ENCODE data around the gene SLC50A1. TPM values are rescaled to one million over a fixed set of nuclear protein-coding genes. Genes with fewer than 3 reads are reported as not detected.
"Not testable (repeated sequence)": the region's sequence is repeated elsewhere in the genome, so short reads cannot be mapped to it uniquely, and the experiment has no call there.

The SLC50A1 gene
- total and polyA plus RNA-seq, 4 experiments from 2014 or later: 20.1 to 91.7 (median 36.6) TPM

DNA sequence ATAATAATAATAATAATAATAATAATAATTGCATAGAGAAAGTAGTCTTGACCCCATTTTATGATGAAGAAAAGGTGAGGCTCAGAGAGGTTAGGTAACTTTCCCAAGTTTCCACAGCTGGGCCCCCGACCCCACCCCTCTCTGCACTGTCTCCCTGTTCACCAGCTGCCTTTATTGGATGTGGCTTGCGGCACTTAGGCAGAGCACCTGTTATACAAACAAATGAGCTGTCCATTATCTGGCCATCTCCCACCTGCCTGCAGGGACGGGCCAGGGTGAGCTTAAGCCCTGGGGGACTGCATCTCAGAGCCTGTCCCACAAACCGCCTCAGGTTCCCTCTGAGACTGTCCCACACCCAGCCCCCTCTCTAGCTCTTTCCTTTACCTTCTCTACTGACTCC is 18.0 kb upstream of the SLC50A1 start:
- ChIA-PET CTCF (ENCODE audit: partially characterized antibody) (interaction anchor here (1.7 kb wide), 1 partner anchor 26 kb away, joined by 7 read pairs; no protein-coding TSS in a partner anchor), POLR2A (ENCODE audit: partially characterized antibody) (no interaction called here)

DNA sequence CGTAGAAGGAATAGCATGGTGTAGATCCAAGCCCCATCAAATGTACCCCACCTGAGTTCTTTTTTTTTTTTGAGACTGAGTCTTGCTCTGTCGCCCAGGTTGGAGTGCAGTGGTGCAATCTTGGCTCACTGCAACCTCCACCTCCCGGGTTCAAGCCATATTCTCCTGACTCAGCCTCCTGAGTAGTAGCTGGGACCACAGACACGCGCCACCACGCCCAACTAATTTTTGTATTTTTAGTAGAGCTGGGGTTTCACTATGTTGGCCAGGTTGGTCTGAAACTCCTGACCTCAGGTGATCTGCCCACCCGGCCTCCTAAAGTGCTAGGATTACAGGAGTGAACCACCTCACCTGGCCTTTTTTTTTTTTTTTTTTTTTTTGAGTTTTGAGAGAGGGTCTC is 17.6 kb upstream of the SLC50A1 start:
- DNase-seq; H3K36me3 ChIP-seq (ENCODE audit: insufficient read depth, low read length); H3K4me1 Mint-ChIP-seq; H3K27ac Mint-ChIP-seq; H3K4me3 ChIP-seq (ENCODE audit: low read length in 2 of 2); POLR2A ChIA-PET (ENCODE audit: partially characterized antibody); H3K36me3 Mint-ChIP-seq; H3K9me3 Mint-ChIP-seq; H3K4me1 ChIP-seq (ENCODE audit: insufficient read depth, low read length); H3K27me3 ChIP-seq (ENCODE audit: insufficient read depth, low read length); H3K9me3 ChIP-seq (ENCODE audit: control insufficient read depth in 1 of 2, low read length in 2 of 2); intact Hi-C loops (cut with micrococcal nuclease); H3K27me3 Mint-ChIP-seq; H3K4me3 Mint-ChIP-seq; H3K27ac ChIP-seq (ENCODE audit: low read depth, low read length): not testable (repeated sequence)
- CTCF ChIA-PET (ENCODE audit: partially characterized antibody): interaction anchor here (1.7 kb wide), 1 partner anchor 27 kb away, joined by 7 read pairs; no protein-coding TSS in a partner anchor

More for the DNA sequence above, 18.0 kb upstream of the SLC50A1 start:
- Mint-ChIP-seq H3K4me3 (no peak overlapping the region), H3K27ac (no peak overlapping the region), H3K9me3 (peaks cover 0 to 2% (median 0%) of the 10 kb centered on the region in 8 donors), H3K27me3 (peaks cover 6 to 9% of the 10 kb centered on the region in 2 donors), H3K4me1 (no peaks in the 10 kb centered on the region), H3K36me3 (no peaks in the 10 kb centered on the region)
- DNase-seq: no peak
- H3K9me3 ChIP-seq (ENCODE audit: control insufficient read depth in 1 of 2, low read length in 2 of 2): no peaks in the 10 kb centered on the region
- no peaks in the 10 kb centered on the region for H3K27me3 ChIP-seq (ENCODE audit: insufficient read depth, low read length)
- H3K4me3 ChIP-seq (ENCODE audit: low read length in 2 of 2): no peak overlapping the region
- no peaks in the 10 kb centered on the region for H3K4me1 ChIP-seq (ENCODE audit: insufficient read depth, low read length)
- no peak overlapping the region for H3K27ac ChIP-seq (ENCODE audit: low read depth, low read length)
- H3K36me3 ChIP-seq (ENCODE audit: insufficient read depth, low read length): no peaks in the 10 kb centered on the region
- intact Hi-C loops (cut with micrococcal nuclease): no loop called here

DNA sequence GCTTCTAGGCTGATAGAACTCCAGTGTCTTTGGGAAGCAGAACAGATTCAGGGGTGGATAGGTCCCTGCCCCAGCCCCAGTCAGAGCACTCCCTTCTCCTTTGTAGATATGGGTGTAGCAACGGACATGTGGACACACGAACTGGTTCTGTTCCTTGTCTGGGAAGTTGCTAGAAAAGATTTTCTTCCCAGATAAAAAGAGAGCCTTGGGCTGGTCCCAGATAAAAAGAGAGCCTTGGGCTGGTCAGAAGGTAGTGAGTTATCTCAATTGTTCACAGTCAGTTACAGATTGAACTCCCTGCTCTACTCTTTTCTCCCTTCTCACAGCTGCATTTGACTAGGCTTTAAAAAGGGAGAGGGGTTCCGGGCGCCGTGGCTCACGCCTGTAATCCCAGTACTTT is 15.4 kb upstream of the SLC50A1 start:
- intact Hi-C loops (cut with micrococcal nuclease): no loop called here
- H3K9me3 ChIP-seq (ENCODE audit: control insufficient read depth in 1 of 2, low read length in 2 of 2): no peaks in the 10 kb centered on the region
- no peak overlapping the region for H3K27ac ChIP-seq (ENCODE audit: low read depth, low read length)
- CTCF ChIA-PET (ENCODE audit: partially characterized antibody): interaction anchor here (1.8 to 1.9 kb wide), 2 partner anchors 29 to 52 kb away, joined by 8 to 9 read pairs; partner anchors contain the start of gene KRTCAP2
- Mint-ChIP-seq H3K27me3 (peaks cover 6 to 9% of the 10 kb centered on the region in 2 donors), H3K9me3 (no peaks in the 10 kb centered on the region), H3K36me3 (no peaks in the 10 kb centered on the region), H3K4me1 (no peaks in the 10 kb centered on the region), H3K4me3 (no peak overlapping the region), H3K27ac (peak overlapping the region in 1 of 7 donors; percentile 74)
- H3K27me3 ChIP-seq (ENCODE audit: insufficient read depth, low read length): no peaks in the 10 kb centered on the region
- POLR2A ChIA-PET (ENCODE audit: partially characterized antibody): no interaction called here
- H3K4me3 ChIP-seq (ENCODE audit: low read length in 2 of 2): no peak overlapping the region
- no peak for DNase-seq
- H3K36me3 ChIP-seq (ENCODE audit: insufficient read depth, low read length): no peaks in the 10 kb centered on the region
- H3K4me1 ChIP-seq (ENCODE audit: insufficient read depth, low read length): no peaks in the 10 kb centered on the region

DNA sequence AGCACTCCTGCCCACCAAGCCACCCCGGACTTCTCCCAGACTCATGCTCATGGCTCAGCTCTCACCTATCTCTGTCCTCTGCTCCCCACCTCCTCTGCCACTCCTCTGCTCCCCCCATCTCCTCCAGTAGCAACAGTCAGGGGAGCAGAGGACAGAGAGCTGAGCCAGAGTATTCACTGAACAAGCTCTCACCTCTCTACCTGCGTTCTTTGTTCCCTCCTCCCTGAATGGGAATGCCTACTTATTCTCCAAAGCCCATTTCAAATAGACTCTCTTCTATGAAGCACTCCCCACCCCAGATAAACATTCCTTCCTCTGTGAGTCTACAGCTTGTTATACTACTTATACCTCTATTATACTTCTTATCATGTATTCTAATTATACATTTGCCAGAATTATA is 14.4 kb upstream of the SLC50A1 start:
- Mint-ChIP-seq H3K27ac (no peak overlapping the region), H3K9me3 (peaks cover 0 to 2% (median 0%) of the 10 kb centered on the region in 8 donors), H3K4me1 (no peaks in the 10 kb centered on the region), H3K4me3 (no peak overlapping the region), H3K36me3 (no peaks in the 10 kb centered on the region), H3K27me3 (peaks cover 3 to 10% of the 10 kb centered on the region in 2 donors)
- no peak for DNase-seq
- H3K36me3 ChIP-seq (ENCODE audit: insufficient read depth, low read length): no peaks in the 10 kb centered on the region
- intact Hi-C loops (cut with micrococcal nuclease): no loop called here
- no peak overlapping the region for H3K27ac ChIP-seq (ENCODE audit: low read depth, low read length)
- H3K4me3 ChIP-seq (ENCODE audit: low read length in 2 of 2): no peak overlapping the region
- CTCF ChIA-PET (ENCODE audit: partially characterized antibody): interaction anchor here (0.7 to 1.9 kb wide), 4 partner anchors 30 to 51 kb away, joined by 3 to 9 read pairs (median 6); partner anchors contain the start of gene KRTCAP2
- H3K9me3 ChIP-seq (ENCODE audit: control insufficient read depth in 1 of 2, low read length in 2 of 2): no peaks in the 10 kb centered on the region
- peaks cover under 1% of the 10 kb centered on the region for H3K4me1 ChIP-seq (ENCODE audit: insufficient read depth, low read length)
- no peaks in the 10 kb centered on the region for H3K27me3 ChIP-seq (ENCODE audit: insufficient read depth, low read length)
- POLR2A ChIA-PET (ENCODE audit: partially characterized antibody): no interaction called here

DNA sequence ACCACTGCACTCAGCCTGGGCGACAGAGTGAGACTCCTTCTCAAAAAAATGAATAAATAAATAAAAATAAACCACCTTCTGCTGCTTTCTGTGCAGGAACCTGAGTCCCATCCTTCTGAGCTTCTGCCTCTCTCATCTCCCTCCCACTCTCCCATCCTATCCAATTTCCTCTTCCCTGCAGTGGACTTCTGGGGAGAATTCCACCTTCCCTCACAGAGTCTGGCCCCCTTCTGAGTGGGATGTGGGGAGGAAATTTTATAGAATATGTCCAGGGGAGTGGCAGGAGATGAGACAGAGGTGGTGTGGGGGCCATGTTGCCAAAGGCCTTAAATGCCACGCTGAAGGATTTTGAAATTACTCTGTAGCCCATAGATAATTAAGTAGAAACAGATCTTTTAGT is 13.3 kb upstream of the SLC50A1 start:
- CTCF ChIA-PET (ENCODE audit: partially characterized antibody): interaction anchor here (0.7 to 1.9 kb wide), 2 partner anchors 12 to 31 kb away, joined by 3 to 8 read pairs; no protein-coding TSS in a partner anchor
- no peak overlapping the region for H3K27ac ChIP-seq (ENCODE audit: low read depth, low read length)
- peaks cover 6 to 9% of the 10 kb centered on the region in 2 donors for H3K27me3 Mint-ChIP-seq
- H3K4me1 Mint-ChIP-seq: peaks cover 4 to 8% (median 7%) of the 10 kb centered on the region in 4 donors
- H3K27me3 ChIP-seq (ENCODE audit: insufficient read depth, low read length): no peaks in the 10 kb centered on the region
- no peaks in the 10 kb centered on the region for H3K36me3 Mint-ChIP-seq
- no peak overlapping the region for H3K4me3 Mint-ChIP-seq
- no peaks in the 10 kb centered on the region for H3K36me3 ChIP-seq (ENCODE audit: insufficient read depth, low read length)
- no peak for DNase-seq
- H3K4me1 ChIP-seq (ENCODE audit: insufficient read depth, low read length): peaks cover 11% of the 10 kb centered on the region
- H3K27ac Mint-ChIP-seq: no peak overlapping the region
- intact Hi-C loops (cut with micrococcal nuclease): no loop called here
- POLR2A ChIA-PET (ENCODE audit: partially characterized antibody): no interaction called here
- no peak overlapping the region for H3K4me3 ChIP-seq (ENCODE audit: low read length in 2 of 2)
- H3K9me3 Mint-ChIP-seq: peaks cover 0 to 2% (median 0%) of the 10 kb centered on the region in 8 donors
- no peaks in the 10 kb centered on the region for H3K9me3 ChIP-seq (ENCODE audit: control insufficient read depth in 1 of 2, low read length in 2 of 2)

DNA sequence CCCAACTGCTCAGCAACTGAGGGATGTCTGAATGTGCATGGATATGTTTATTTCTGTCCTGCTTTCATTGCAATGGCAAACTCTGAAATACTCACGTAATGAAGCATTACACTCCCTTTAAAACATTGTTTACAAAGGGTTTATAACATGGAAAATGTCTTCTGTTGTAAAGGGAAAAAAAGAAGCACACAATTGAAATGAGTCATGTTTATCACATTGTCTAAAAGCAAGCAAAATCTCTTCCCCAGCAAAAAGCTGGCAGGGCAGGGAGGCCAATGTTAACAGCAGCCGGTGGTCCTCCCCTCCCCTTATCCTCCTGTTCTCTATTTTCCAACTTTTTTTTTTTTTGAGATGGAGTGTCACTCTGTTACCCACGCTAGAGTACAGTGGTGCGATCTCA is 11.9 kb upstream of the SLC50A1 start:
- CTCF ChIA-PET (ENCODE audit: partially characterized antibody): interaction anchor here (1.1 kb wide), 1 partner anchor 32 kb away, joined by 5 read pairs; no protein-coding TSS in a partner anchor
- no peak for DNase-seq
- peaks cover 4% of the 10 kb centered on the region for H3K27me3 ChIP-seq (ENCODE audit: insufficient read depth, low read length)
- no peak overlapping the region for H3K27ac Mint-ChIP-seq
- no peak overlapping the region for H3K27ac ChIP-seq (ENCODE audit: low read depth, low read length)
- intact Hi-C loops (cut with micrococcal nuclease): no loop called here
- H3K27me3 Mint-ChIP-seq: peaks cover 10 to 13% of the 10 kb centered on the region in 2 donors
- no peak overlapping the region for H3K4me3 ChIP-seq (ENCODE audit: low read length in 2 of 2)
- peaks cover 0 to 2% (median 0%) of the 10 kb centered on the region in 8 donors for H3K9me3 Mint-ChIP-seq
- H3K4me3 Mint-ChIP-seq: no peak overlapping the region
- H3K4me1 Mint-ChIP-seq: peaks cover 12 to 21% (median 16%) of the 10 kb centered on the region in 4 donors
- peaks cover 23% of the 10 kb centered on the region for H3K4me1 ChIP-seq (ENCODE audit: insufficient read depth, low read length)
- H3K36me3 ChIP-seq (ENCODE audit: insufficient read depth, low read length): no peaks in the 10 kb centered on the region
- H3K9me3 ChIP-seq (ENCODE audit: control insufficient read depth in 1 of 2, low read length in 2 of 2): no peaks in the 10 kb centered on the region
- POLR2A ChIA-PET (ENCODE audit: partially characterized antibody): interaction anchor here (1.2 kb wide), 1 partner anchor 11 kb away, joined by 4 read pairs; the partner anchor contains the start of gene SLC50A1
- H3K36me3 Mint-ChIP-seq: no peaks in the 10 kb centered on the region

DNA sequence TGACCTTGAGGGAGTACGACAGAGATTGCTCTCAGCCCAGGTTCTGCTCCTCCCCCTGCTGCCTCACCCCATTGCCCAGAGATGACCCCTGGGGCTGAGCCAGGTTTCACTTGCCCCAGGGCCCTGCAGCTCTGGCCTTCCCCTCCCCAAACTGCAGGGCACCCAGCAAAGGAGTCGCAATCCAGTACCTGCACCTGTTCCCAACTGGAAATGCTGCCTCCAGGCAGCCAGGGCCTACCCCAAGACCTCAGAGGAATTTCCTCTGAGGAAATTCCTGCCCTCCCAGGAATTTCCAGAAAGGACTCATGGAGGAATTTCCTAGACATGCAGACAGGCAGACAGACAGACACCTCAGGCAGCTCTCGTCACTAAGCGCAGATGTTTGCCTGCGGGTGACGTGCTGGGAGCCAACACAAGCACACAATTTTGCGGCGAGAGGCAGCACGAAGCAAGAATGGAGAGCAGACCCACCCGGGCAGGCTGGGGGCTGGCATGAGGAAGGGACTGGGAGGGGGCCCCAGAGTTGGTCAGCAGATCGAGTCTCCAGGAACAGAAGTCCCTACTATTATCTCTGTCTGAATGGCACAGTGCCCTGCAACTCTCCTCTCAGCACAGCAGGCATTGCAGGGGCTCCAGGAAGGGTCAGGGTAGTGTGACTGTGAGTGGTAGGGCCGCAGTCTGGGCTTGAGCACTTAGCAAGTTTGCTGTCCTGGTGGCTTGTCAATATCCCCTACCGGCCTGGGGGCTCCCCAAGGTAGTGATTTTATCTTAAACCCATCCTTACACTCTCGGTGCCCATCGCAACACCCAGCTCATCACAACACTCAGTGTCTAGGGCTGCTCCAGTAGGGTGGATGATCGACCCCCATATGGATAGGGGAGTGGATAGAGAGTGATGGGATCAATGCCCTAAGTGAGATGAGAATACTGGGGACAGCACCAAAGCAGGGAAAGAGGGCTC is 10.9 kb upstream of the SLC50A1 start:
- peaks cover 0 to 2% (median 0%) of the 10 kb centered on the region in 8 donors for H3K9me3 Mint-ChIP-seq
- peaks cover 12% of the 10 kb centered on the region for H3K27me3 ChIP-seq (ENCODE audit: insufficient read depth, low read length)
- no peaks in the 10 kb centered on the region for H3K36me3 ChIP-seq (ENCODE audit: insufficient read depth, low read length)
- peaks cover 11 to 15% of the 10 kb centered on the region in 2 donors for H3K27me3 Mint-ChIP-seq
- intact Hi-C loops (cut with micrococcal nuclease): loop anchor here (5.0 kb wide), 1 partner anchor 32 kb away; no protein-coding TSS in a partner anchor
- H3K4me3 ChIP-seq (ENCODE audit: low read length in 2 of 2): no peak overlapping the region
- no peak overlapping the region for H3K27ac Mint-ChIP-seq
- ChIA-PET CTCF (ENCODE audit: partially characterized antibody) (interaction anchor here (1.0 kb wide), 1 partner anchor 10 kb away, joined by 3 read pairs; no protein-coding TSS in a partner anchor), POLR2A (ENCODE audit: partially characterized antibody) (interaction anchor here (1.2 kb wide), 1 partner anchor 10 kb away, joined by 3 read pairs; no protein-coding TSS in a partner anchor)
- peaks cover 32% of the 10 kb centered on the region for H3K4me1 ChIP-seq (ENCODE audit: insufficient read depth, low read length)
- peaks cover 18 to 31% (median 23%) of the 10 kb centered on the region in 4 donors for H3K4me1 Mint-ChIP-seq
- peak overlapping the region in 2 of 8 donors; percentile 7 to 61 for H3K4me3 Mint-ChIP-seq
- no peak overlapping the region for H3K27ac ChIP-seq (ENCODE audit: low read depth, low read length)
- H3K36me3 Mint-ChIP-seq: no peaks in the 10 kb centered on the region
- no peaks in the 10 kb centered on the region for H3K9me3 ChIP-seq (ENCODE audit: control insufficient read depth in 1 of 2, low read length in 2 of 2)
- no peak for DNase-seq

Measured in CD4-positive, alpha-beta memory T cell (primary cell).